ENCODE results near the gene TUSC2. TPM values are rescaled to one million over a fixed set of nuclear protein-coding genes. Genes with fewer than 3 reads are reported as not detected.

TUSC2 gene
- total and polyA plus RNA-seq, 2 of the 13 experiments (the other 11 are each of a cell fraction or from before 2014, with no cell fraction given) = 36.7 to 39.1 TPM

GRCh38 chr3:50302095-50303012 is 25.7 kb downstream of the TUSC2 start (continued):
- TF ChIP-seq ZNF687 (CRISPR knock-in tag; IDR thresholded peaks at IDR 0.05) (no peak), KDM3A (CRISPR knock-in tag; IDR thresholded peaks at IDR 0.05; ENCODE audit: low read depth) (no peak), ARHGAP35 (CRISPR knock-in tag; IDR thresholded peaks at IDR 0.05; ENCODE audit: borderline replicate concordance) (no peak; the same call in 1 of the 2 replicates), ZNF562 (CRISPR knock-in tag; IDR thresholded peaks at IDR 0.05; ENCODE audit: borderline replicate concordance) (no peak), SIX1 (CRISPR knock-in tag; IDR thresholded peaks at IDR 0.05; ENCODE audit: borderline replicate concordance) (no peak), RFX1 (IDR thresholded peaks at IDR 0.05) (no peak), FOXK2 (IDR thresholded peaks at IDR 0.05) (no peak), ZSCAN29 (CRISPR knock-in tag; conservative IDR thresholded peaks at IDR 0.05) (no peak), ZNF383 (CRISPR knock-in tag; IDR thresholded peaks at IDR 0.05; ENCODE audit: borderline replicate concordance) (no peak), ZNF646 (CRISPR knock-in tag; IDR thresholded peaks at IDR 0.05) (no peak), SMYD3 (CRISPR knock-in tag; IDR thresholded peaks at IDR 0.05) (no peak), ZNF891 (CRISPR knock-in tag; IDR thresholded peaks at IDR 0.05) (peak; percentile 62; the same call in 1 of the 2 replicates), ZNF773 (CRISPR knock-in tag; IDR thresholded peaks at IDR 0.05; ENCODE audit: borderline replicate concordance) (no peak), CERS6 (CRISPR knock-in tag; IDR thresholded peaks at IDR 0.05) (no peak), ZNF570 (CRISPR knock-in tag; IDR thresholded peaks at IDR 0.05; ENCODE audit: borderline replicate concordance) (no peak), TFDP2 (CRISPR knock-in tag; IDR thresholded peaks at IDR 0.05) (no peak)

Measured in HepG2 (cell line).